GM11168 (cell line): ENCODE measurements around the gene SBF1.
"Not testable (repeated sequence)": the region's sequence is repeated elsewhere in the genome, so short reads cannot be mapped to it uniquely, and the experiment has no call there.

Source experiments
- in situ Hi-C: fragments of 300-500 bp; cut with MboI; formaldehyde crosslinking; loops from one replicate; pipeline ENCODE4 v1.12.0; 2022; ENCODE audit warnings: low sequenced_read_pairs; ENCODE audit not compliant: unreplicated experiment

SBF1 gene

DNA sequence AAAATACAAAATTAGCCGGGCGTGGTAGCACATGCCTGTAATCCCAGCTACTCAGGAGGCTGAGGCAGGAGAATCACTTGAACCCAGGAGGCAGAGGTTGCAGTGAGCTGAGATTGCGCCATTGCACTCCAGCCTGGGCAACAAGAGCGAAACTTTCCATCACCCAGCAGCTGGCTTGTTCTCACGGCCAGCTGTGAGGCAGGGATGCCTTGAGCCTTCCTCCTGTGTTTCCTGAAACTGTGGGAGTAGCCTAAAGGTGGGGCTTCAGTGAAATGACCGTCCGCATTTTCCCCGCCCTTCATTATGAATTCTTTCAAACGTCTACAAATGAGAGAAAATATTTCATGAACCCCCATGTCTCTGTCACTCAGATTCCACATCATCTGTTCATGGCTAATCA is 65.9 kb downstream of the SBF1 start:
- in situ Hi-C loops: not testable (repeated sequence)

DNA sequence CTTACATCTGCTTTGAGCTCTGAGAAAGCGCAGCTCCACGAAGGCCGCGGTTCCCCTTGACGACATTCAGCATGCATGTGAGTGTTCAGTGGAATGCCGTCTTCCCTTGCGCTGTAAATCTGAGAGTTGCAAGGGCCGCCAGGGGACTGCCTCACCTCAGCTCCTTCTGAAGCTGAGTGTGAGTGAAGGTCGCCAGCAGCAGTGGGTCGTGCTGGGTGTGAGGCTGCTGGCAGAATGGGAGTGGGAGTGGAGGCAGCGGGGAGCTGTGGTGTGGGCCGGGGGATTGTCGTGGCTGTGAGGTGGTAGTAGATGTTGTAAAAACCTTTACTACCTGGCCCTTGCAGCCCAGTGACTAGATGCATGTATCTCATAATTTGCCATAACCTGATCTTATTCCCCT is 66.5 kb downstream of the SBF1 start:
- in situ Hi-C loops: no loop called here

DNA sequence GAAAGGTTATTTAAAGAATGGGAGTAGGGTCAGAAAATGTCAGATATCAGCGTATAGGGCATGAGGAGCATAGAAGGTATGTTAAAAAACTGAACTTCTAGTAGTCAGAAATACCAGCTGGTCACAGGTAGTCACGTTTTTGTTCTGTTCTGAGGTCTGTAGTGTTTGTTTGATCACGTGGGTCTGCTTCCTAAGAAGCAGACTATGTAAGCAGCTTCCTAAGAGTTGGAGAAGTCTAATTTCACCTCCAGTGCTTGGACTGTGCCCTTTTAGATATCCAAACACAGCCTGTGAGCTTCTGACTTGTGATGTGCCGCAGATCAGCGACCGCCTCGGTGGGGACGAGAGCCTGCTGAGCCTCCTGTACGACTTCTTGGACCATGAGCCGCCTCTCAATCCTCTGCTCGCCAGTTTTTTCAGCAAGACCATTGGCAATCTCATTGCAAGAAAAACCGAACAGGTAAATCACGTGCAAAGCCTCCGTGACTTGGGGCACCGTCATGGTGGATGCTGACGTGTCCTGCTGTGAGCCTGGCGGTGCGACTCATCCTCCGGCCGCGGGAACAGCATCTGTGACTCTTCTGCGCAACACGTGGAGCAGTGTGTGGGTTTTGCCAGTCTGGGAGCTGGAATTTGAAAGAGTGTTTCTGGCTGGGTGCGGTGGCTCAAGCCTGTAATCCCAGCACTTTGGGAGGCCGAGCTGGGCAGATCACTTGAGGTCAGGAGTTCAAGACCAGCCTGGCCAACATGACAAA is 68.2 kb downstream of the SBF1 start:
- in situ Hi-C loops: no loop called here

DNA sequence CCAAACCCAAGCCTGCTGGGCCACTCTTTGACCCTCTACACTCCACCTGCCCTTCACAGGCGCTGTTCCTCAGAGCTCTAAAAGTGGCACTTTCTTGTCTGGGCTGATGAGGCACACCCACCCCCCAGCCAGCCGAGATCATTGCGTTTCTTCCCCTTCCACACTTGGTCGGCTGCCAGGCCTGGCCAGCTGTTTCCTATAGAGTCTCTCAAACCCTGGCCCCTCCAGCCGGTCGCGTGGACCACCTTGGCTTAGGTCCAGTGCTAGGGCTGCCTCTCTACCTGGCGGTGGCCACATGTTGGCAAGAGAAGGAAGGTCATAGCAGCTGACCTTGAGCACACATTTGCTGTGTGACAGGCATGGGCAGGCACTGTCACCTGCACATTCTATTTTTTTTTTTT is 71.1 kb downstream of the SBF1 start:
- in situ Hi-C loops: no loop called here

DNA sequence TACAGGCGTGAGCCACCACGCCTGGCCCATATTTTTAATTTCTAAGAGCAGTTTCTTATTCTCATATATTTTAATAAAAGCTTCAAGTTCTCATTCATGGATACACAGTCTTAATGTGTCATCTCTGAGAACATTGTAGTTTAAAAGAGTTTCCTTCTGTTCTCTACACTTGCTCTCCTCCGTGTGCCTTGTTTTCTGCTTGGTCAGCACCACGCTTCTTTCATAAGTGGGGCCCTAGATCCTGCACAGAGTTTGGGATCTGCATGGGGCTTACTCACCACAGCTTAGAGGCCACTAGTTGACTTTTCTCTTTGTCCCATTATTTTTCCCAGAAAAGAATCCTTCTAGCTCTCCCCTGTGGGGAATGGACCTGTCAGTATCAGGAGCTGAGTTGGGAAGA is 72.9 kb downstream of the SBF1 start:
- in situ Hi-C loops: no loop called here

DNA sequence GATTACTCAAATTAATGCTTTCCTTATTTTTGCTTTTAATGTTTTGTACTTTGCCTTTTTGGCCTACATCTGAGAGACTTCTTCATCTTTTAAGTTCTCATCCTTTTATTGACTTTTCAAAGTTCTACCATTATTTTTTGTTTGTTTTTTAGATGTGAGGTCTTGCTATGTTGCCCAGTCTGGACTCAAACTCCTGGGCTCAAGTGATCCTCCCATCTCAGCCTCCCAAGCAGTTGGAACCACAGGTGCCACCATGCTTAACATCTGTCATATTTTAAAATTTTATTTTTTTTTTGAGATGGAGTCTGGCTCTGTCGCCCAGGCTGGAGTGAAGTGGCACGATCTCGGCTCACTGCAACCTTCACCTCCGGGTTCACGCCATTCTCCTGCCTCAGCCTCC is 73.9 kb downstream of the SBF1 start:
- in situ Hi-C loops: no loop called here

DNA sequence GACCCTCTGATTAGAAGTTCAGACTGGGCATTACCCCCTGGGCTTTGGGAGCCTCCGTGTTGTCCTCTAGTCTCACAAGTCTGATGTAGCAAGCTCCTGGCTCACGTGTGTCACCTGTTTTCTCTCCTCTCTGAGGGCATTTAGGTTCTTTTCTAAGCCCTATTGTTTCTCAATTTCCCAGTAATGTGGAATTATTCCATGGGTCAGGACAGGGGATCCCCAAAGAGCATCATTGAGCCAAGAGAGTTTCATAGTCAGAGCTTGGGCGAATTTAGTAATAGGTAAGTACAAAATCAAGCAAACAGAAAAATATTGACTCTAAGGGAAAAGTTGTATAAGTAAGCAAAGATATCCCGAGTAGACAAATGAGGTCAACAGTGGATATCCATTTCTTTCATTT is 74.4 kb downstream of the SBF1 start:
- in situ Hi-C loops: no loop called here

DNA sequence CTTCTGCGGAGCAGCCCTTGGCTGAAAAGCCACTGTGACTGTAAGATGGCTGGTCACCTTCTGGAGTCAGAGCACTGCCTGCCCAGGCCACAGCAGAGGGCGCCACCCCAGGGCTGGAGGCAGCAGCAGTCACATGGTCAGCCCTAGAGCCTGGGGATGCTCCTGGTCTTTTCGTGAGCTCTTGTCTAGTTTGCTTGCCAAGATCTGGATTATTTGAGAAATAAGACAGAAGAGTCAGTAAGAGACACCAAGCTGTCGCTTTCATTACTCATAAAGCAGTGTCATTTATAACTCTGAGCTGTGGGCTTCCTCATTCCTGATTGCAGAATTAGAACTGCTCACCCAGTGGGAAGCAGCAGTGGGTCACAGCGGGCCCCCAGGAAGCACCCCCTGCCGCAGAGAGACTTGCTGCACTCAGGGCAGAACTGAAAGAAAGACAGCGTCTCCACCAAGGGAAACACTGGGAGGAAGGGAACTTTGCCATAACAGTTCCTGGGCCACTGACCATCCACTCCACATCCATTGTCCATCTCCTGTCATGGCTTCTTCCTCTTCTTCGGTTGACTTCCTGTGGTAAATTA is 75.0 kb downstream of the SBF1 start:
- in situ Hi-C loops: no loop called here

DNA sequence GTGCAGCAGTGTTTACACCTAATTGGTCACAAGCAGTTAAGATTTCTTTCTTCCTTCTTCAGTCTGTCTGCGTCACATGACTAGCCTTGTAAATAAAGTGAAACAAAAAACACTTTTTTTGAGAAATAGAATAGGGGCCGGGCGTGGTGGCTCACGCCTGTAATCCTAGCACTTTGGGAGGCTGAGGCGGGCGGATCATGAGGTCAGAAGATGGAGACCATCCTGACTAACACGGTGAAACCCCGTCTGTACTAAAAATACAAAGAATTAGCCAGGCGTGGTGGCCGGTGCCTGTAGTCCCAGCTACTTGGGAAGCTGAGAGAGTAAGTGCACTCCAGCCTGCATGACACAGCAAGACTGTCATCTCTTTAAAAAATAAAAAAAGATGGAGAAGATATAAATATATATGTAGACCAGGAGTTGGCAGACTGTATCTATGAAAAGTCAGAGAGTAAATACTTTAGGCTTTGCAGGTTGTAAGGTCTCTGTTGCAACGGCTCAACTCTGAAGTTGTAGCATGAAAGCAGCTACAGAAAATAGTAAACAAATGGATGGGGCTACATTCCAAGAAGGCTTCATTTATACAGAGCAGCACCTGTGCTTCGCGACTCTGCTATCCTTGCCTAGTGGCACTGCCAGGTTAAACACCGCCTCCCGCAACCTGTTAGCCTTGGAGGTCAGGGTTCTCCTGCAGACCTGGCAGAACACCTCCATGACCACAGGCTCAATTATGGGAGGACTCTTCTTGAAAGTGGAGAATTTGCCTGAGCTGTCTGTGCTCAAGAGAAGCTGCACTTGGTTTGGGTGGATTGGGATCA is 75.8 kb downstream of the SBF1 start:
- in situ Hi-C loops: no loop called here

DNA sequence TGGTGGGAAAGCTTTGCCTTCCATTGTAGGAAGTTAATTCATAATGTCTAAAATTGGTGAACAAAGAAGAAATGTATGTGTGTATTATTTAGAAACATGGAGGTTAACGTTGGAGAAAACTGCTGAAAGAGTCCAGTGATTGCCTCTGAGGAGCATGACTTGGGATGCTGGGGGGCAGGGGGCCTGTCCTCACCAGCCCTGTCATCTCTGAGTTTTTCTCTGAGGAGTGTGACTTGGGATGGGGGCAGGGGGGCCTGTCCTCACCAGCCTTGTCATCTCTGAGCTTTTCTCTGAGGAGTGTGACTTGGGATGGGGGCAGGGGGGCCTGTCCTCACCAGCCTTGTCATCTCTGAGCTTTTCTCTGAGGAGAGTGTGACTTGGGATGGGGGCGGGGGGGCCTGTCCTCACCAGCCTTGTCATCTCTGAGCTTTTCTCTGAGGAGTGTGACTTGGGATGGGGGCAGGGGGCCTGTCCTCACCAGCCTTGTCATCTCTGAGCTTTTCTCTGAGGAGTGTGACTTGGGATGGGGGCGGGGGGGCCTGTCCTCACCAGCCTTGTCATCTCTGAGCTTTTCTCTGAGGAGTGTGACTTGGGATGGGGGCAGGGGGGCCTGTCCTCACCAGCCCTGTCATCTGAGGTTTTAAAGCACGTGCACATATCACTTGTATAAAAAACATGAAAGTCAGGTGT is 77.3 kb downstream of the SBF1 start:
- in situ Hi-C loops: not testable (repeated sequence)

DNA sequence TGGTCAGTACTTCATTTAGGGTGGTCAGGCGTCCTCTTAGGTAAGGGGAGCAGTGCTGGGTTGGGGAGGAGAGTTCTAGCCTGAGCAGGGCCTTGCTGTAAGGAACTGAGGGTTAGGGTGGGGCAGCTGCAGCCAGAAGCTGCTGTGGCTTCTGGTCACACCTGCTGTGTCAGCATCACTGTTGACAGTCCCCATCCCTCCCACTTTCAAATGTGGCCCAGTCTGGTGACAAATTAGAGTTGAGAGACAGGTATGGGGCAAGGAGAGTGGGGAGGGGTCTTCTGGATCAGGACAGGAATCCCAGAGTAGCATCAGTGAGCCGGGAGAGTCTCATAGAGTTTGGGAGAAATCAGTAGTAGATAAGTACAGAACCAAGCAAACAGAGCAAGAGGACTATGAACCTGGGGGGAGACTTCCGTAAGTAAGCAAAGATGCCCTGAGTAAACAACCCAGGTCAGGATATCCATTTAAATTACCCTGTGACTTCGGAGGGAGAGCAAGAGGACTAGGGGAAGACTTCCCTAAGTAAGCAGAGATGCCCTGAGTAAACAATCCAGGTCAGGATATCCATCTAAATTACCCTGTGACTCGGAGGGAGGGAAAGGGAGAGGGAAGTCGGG is 78.0 kb downstream of the SBF1 start:
- in situ Hi-C loops: no loop called here
